ENCODE results near the gene IFT20.

The IFT20 gene

GRCh38 chr17:28344435-28344901, 9.2 kb upstream of the IFT20 start:
- ChIA-PET POLR2A (no interaction called here), CTCF (interaction anchor here (0.9 to 2.5 kb wide), 2 partner anchors 8 to 13 kb away, joined by 3 to 8 read pairs; partner anchors contain the start of gene POLDIP2)
- TF ChIP-seq CTCF (IDR thresholded peaks at IDR 0.05; ENCODE audit: control extremely low read depth, extremely low read depth, low read depth, missing control alignments): no peak
- no peak for DNase-seq (ENCODE audit: extremely low spot score)

DNA sequence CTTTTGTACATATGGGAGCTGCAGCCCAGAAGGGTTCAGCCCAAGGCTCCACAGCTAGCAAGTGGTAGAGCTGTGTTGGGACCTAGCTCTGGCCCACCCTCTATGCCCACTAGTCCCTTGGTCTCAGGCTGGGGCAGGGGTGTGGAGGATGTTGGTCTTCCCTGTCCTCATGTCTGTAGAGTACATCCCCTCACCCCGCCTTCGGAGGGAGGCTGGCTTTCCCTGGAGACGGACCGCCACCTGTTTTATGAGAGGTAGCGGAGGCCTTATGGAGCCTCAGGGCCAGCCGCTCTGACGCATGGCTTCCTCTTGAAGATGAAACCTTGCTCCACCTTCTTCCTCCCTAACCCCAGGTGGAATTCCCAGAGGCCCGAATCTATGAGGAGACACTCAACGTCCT, 8.7 kb upstream of the IFT20 start:
- CTCF ChIA-PET: interaction anchor here (2.5 kb wide), 1 partner anchor 13 kb away, joined by 8 read pairs; the partner anchor contains the start of gene POLDIP2
- TF ChIP-seq CTCF (IDR thresholded peaks at IDR 0.05; ENCODE audit: control extremely low read depth, extremely low read depth, low read depth, missing control alignments): no peak
- POLR2A ChIA-PET: no interaction called here
- DNase-seq (ENCODE audit: extremely low spot score): no peak

- CTCF ChIA-PET: interaction anchor here (2.5 kb wide), 1 partner anchor 14 kb away, joined by 8 read pairs; the partner anchor contains the start of gene POLDIP2
- TF ChIP-seq CTCF (IDR thresholded peaks at IDR 0.05; ENCODE audit: control extremely low read depth, extremely low read depth, low read depth, missing control alignments): no peak
- POLR2A ChIA-PET: no interaction called here
- no peak for DNase-seq (ENCODE audit: extremely low spot score)
Measured at GRCh38 chr17:28343491-28343932, 8.2 kb upstream of the IFT20 start.

DNA sequence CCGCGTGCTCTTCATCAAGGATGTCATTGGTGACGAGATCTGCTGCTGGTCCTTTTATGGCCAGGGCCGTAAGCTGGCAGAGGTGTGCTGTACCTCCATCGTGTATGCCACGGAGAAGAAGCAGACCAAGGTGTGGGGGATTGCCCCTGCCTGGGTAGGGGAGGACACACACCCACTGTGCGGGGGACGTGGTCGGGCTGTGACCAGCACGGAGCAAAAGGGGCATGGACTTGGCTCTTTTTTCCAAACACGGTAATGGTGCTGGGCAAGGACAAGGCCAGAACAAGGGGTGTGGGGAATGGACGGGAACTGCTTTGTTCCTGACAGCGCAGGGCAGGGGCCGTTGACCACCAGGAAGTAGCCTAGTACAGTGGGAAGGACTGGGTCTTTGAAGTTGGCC, 7.0 kb upstream of the IFT20 start:
- DNase-seq (ENCODE audit: extremely low spot score): no peak
- ChIA-PET CTCF (interaction anchor here (1.1 to 1.2 kb wide), 2 partner anchors 11 to 16 kb away, joined by 3 read pairs; no protein-coding TSS in a partner anchor), POLR2A (no interaction called here)
- TF ChIP-seq CTCF (IDR thresholded peaks at IDR 0.05; ENCODE audit: control extremely low read depth, extremely low read depth, low read depth, missing control alignments): no peak

- ChIA-PET POLR2A (no interaction called here), CTCF (interaction anchor here (1.1 to 1.2 kb wide), 2 partner anchors 12 to 17 kb away, joined by 3 read pairs; no protein-coding TSS in a partner anchor)
- no peak for TF ChIP-seq CTCF (IDR thresholded peaks at IDR 0.05; ENCODE audit: control extremely low read depth, extremely low read depth, low read depth, missing control alignments)
- no peak for DNase-seq (ENCODE audit: extremely low spot score)
Measured at GRCh38 chr17:28341516-28341915, 6.2 kb upstream of the IFT20 start.

- no peak for DNase-seq (ENCODE audit: extremely low spot score)
- CTCF ChIA-PET: no interaction called here
- POLR2A ChIA-PET: no interaction called here
- TF ChIP-seq CTCF (IDR thresholded peaks at IDR 0.05; ENCODE audit: control extremely low read depth, extremely low read depth, low read depth, missing control alignments): no peak
Measured at GRCh38 chr17:28340374-28340773, 5.1 kb upstream of the IFT20 start.
